ENCODE measurements around the gene XYLT1.

XYLT1 gene

DNA sequence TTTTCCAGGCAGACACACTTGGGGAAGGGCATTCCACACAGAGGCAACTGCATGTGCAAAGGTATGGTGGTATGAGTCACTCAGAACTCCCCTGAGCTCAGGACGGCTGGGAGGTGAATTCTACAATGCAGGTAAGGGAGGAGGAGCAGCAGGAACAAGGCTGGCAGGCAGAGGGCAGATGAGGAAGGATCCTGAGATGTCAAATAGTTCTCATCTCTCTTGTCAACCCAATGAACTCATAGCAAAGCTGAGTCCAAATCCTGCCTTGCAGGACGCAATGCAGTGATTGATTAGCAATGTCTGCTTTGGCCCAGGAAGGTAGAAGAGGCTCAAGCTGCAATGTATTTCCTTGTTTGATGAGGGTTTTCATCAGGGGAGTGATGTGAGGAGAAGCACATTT lies 243.5 kb downstream of the XYLT1 start:
- Histone ChIP-seq H3K27me3 (ENCODE audit: insufficient read depth, low read depth, severe bottlenecking) (no peaks in the 10 kb centered on the region), H3K27ac (no peak overlapping the region)

GRCh38 chr16:17225541-17225940 lies 245.2 kb downstream of the XYLT1 start:
- no peak for DNase-seq
- H3K27me3 ChIP-seq (ENCODE audit: insufficient read depth, low read depth, severe bottlenecking), result no peaks in the 10 kb centered on the region
- TF ChIP-seq, protein P1, sequence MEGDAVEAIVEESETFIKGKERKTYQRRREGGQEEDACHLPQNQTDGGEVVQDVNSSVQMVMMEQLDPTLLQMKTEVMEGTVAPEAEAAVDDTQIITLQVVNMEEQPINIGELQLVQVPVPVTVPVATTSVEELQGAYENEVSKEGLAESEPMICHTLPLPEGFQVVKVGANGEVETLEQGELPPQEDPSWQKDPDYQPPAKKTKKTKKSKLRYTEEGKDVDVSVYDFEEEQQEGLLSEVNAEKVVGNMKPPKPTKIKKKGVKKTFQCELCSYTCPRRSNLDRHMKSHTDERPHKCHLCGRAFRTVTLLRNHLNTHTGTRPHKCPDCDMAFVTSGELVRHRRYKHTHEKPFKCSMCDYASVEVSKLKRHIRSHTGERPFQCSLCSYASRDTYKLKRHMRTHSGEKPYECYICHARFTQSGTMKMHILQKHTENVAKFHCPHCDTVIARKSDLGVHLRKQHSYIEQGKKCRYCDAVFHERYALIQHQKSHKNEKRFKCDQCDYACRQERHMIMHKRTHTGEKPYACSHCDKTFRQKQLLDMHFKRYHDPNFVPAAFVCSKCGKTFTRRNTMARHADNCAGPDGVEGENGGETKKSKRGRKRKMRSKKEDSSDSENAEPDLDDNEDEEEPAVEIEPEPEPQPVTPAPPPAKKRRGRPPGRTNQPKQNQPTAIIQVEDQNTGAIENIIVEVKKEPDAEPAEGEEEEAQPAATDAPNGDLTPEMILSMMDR (IDR thresholded peaks at IDR 0.05; ENCODE audit: low read depth, low read length), result no peak
- no peaks in the 10 kb centered on the region for H3K9me3 ChIP-seq (ENCODE audit: severe bottlenecking)
- no peak overlapping the region for H3K4me3 ChIP-seq (ENCODE audit: low read depth, low read length)
- no peaks in the 10 kb centered on the region for H3K36me3 ChIP-seq
- H3K27ac ChIP-seq, result no peak overlapping the region

More for the DNA sequence above, 243.5 kb downstream of the XYLT1 start:
- H3K4me3 ChIP-seq (ENCODE audit: low read depth, low read length), result no peak overlapping the region
- H3K36me3 ChIP-seq, result no peaks in the 10 kb centered on the region
- no peak for DNase-seq
- no peaks in the 10 kb centered on the region for H3K9me3 ChIP-seq (ENCODE audit: severe bottlenecking)
- TF ChIP-seq, protein P1 (IDR thresholded peaks at IDR 0.05; ENCODE audit: low read depth, low read length), result no peak

DNA sequence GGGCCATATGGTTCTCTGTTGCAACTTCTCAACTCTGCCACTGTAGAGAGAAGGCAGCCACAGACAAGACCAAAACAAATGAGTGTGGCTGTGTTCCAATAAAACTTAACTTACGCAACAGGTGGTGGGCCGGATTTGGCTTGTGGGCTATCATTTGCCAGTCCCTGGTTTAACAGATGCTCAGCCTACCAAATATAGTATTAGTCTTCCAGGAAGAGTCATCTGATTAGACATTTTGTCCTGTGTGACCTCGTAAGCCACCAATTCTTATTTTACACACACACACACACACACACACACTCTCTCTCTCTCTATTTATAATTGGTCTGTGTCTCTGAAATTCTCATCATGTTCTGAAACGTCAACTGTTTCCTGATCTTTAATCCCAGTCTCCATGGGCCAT lies 245.9 kb downstream of the XYLT1 start:
- H3K9me3 ChIP-seq (ENCODE audit: severe bottlenecking), result no peaks in the 10 kb centered on the region
- no peak overlapping the region for H3K27ac ChIP-seq
- DNase-seq, result peak; percentile 46
- H3K36me3 ChIP-seq, result no peaks in the 10 kb centered on the region
- no peak overlapping the region for H3K4me3 ChIP-seq (ENCODE audit: low read depth, low read length)
- H3K27me3 ChIP-seq (ENCODE audit: insufficient read depth, low read depth, severe bottlenecking), result no peaks in the 10 kb centered on the region
- TF ChIP-seq, protein P1 (IDR thresholded peaks at IDR 0.05; ENCODE audit: low read depth, low read length), result no peak

DNA sequence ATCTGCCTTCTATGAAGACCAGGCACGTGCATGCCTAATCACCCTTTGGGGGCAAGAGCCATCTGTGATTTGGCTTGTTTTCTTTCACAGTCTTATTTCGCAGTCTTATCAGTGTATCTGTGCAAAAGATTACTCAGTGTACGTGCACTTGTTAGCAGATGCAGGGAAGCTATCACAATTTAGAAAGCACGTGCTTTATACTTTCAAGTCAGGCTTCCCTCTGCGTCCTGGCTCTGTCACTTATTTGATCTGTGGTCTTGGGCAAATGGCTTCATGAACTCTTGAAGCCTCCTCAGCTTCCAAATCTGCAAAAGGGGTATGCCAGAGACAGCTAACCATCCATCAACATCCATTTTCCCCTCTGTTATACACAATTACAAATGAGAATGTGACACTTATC lies 246.4 kb downstream of the XYLT1 start:
- H3K36me3 ChIP-seq, result no peaks in the 10 kb centered on the region
- DNase-seq, result no peak
- H3K27me3 ChIP-seq (ENCODE audit: insufficient read depth, low read depth, severe bottlenecking), result no peaks in the 10 kb centered on the region
- no peak overlapping the region for H3K27ac ChIP-seq
- no peak overlapping the region for H3K4me3 ChIP-seq (ENCODE audit: low read depth, low read length)
- no peaks in the 10 kb centered on the region for H3K9me3 ChIP-seq (ENCODE audit: severe bottlenecking)
- TF ChIP-seq, protein P1 (IDR thresholded peaks at IDR 0.05; ENCODE audit: low read depth, low read length), result no peak

DNA sequence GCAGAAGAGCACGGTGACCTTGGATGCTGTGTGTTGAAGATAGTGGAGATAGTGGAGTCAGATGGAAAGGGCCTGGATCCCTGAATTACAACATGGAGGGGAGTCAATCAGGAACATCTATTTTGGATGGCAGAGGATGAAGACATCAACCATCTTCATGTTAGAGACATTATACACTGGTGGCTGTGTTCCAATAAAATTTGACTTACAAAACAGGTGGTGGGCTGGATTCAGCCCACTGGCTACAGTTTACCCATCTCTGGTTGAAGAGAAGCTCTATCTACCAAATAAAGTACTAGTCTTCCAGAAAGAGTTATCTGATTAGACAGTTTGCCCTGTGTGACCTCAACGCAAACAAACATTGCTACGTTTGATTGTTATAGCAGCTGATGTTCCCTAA lies 247.2 kb downstream of the XYLT1 start:
- no peak overlapping the region for H3K27ac ChIP-seq
- no peak for DNase-seq
- H3K9me3 ChIP-seq (ENCODE audit: severe bottlenecking), result no peaks in the 10 kb centered on the region
- no peaks in the 10 kb centered on the region for H3K36me3 ChIP-seq
- TF ChIP-seq, protein P1 (IDR thresholded peaks at IDR 0.05; ENCODE audit: low read depth, low read length), result no peak
- no peaks in the 10 kb centered on the region for H3K27me3 ChIP-seq (ENCODE audit: insufficient read depth, low read depth, severe bottlenecking)
- H3K4me3 ChIP-seq (ENCODE audit: low read depth, low read length), result no peak overlapping the region

DNA sequence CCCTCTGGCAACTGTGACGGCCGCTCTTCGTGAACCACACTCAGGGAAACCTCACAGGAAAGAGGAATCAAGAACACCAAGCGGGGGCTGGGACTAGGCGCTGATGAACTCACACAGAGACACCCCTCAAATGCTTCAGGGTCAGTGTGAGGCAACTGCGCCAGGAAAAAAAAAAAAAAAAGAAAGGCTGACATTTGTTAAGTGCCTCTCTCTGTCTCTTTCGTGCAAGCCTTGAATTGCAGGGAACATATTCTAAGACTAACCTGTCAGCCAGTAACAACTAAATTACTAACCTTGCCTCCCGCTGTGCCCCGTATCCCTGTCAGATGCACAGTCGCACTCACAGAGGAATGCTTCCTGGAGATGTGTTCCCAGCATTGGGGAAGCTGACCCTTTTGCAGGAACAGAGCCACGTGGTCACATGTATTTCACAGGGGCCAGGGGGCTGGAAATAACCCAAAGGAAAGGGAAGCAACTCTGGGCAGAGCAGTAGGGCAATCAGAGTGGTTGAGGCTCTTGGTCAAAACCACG lies 247.8 kb downstream of the XYLT1 start:
- no peaks in the 10 kb centered on the region for H3K9me3 ChIP-seq (ENCODE audit: severe bottlenecking)
- TF ChIP-seq, protein P1 (IDR thresholded peaks at IDR 0.05; ENCODE audit: low read depth, low read length), result no peak
- H3K27me3 ChIP-seq (ENCODE audit: insufficient read depth, low read depth, severe bottlenecking), result no peaks in the 10 kb centered on the region
- no peaks in the 10 kb centered on the region for H3K36me3 ChIP-seq
- no peak for DNase-seq
- H3K4me3 ChIP-seq (ENCODE audit: low read depth, low read length), result no peak overlapping the region
- no peak overlapping the region for H3K27ac ChIP-seq

Measured in WERI-Rb-1 (cell line).